Adrenal gland (tissue), 12 donors: ENCODE results near the gene KCNK7. TPM values are rescaled to one million over a fixed set of nuclear protein-coding genes. Genes with fewer than 3 reads are reported as not detected.

Experiments
- DNase-seq, 7 donors: peaks; one replicate each; pipeline ENCODE4 v3.0.0-alpha.2; 2019 to 2020
- H3K27ac ChIP-seq, 5 donors: fragments of 200-600 bp; sonication (generic) in 4 of 5; 1 replicate in 3 of 5; 2 replicates in 2 of 5; pipeline versions ENCODE4 v1.5.1 to v1.8.0; 2016 to 2020; ENCODE audit warnings: mild to moderate bottlenecking in 1 of 5
- H3K27me3 ChIP-seq: fragments of 200-600 bp; 2 replicates; pipeline ENCODE4 v1.8.0; 2021
- H3K36me3 ChIP-seq, 2 donors: fragments of 200-600 bp; replicated peaks in 1 of 2; 1 replicate in 1 of 2; 2 replicates in 1 of 2; pipeline versions ENCODE4 v1.5.1 to v1.8.0; 2018 to 2022
- H3K4me1 ChIP-seq, 2 donors: fragments of 200-600 bp; replicated peaks in 1 of 2; 1 replicate in 1 of 2; 2 replicates in 1 of 2; pipeline versions ENCODE4 v1.5.1 to v1.8.0; 2018 to 2021
- H3K4me3 ChIP-seq, 4 donors: fragments of 200-600 bp; sonication (generic) in 3 of 4; one replicate each; pipeline ENCODE4 v1.5.1; 2016 to 2018
- H3K9me3 ChIP-seq, 3 donors: fragments of 200-600 bp; sonication (generic) in 1 of 3; replicated peaks in 1 of 3; 1 replicate in 2 of 3; 2 replicates in 1 of 3; pipeline versions ENCODE4 v1.5.1 to v1.8.0; 2016 to 2021
- CTCF ChIP-seq, 6 experiments: fragments of 450-650 bp in 4 of 6; fragments of 200-600 bp in 2 of 6; sonication (generic) in 1 of 6; IDR thresholded peaks; 1 replicate in 5 of 6; 2 replicates in 1 of 6; pipeline versions ENCODE4 v1.5.1 to v1.8.0; 2016 to 2021; ENCODE audit warnings: antibody characterized with exemption in 6 of 6, mild to moderate bottlenecking in 2 of 6, moderate library complexity in 1 of 6
- POLR2A ChIP-seq, 2 donors: fragments of 450-650 bp; IDR thresholded peaks; one replicate each; pipeline ENCODE4 v1.6.1; 2017; ENCODE audit warnings: antibody characterized with exemption in 2 of 2, mild to moderate bottlenecking in 2 of 2, moderate library complexity in 1 of 2
- WGBS, 4 donors: extraction: QIAGEN DNeasy Blood & Tissue Kit in 2 of 4; methylation state at CpG; one replicate each; pipeline versions ENCODE4 v1.1.5 to v1.1.7; 2013 to 2017; 5-methylcytosine and 5-hydroxymethylcytosine counted together
- intact Hi-C, 2 donors: fragments of 100-400 bp; cut with DNase I; formaldehyde crosslinking; loops; one replicate each; pipeline versions ENCODE4 v1.14.1 to v1.15.0; 2022 to 2023
- polyA plus RNA-seq, 3 donors: library from polyadenylated mRNA; stranded (reverse); fragments of 200-250 nt in 2 of 3; fragments of 350-450 nt in 1 of 3; fragmentation: Illumina TruSeq in 1 of 3; extraction: RNeasy Lipid Tissue Mini Kit (QIAGEN cat#74804) in 1 of 3; gene quantifications; one replicate each; pipeline ENCODE4 v1.2.3, GENCODE V29; 2013 to 2014
- total RNA-seq, 9 donors: library from RNA; depleted of rRNA in 4 of 9; stranded (reverse); fragments of >200 nt in 4 of 9; fragments of 120-200 nt in 1 of 9; fragmentation: NEBNext Ultra II Directional in 1 of 9; extraction: Animal tissue kit (Norgen Biotek cat#: 25700) in 1 of 9; gene quantifications; one replicate each; pipeline versions ENCODE4 v1.1.0 to v1.2.4, GENCODE V29; 2013 to 2023
- donor health status: healthy with polysubstance abuse.
- donor health status: Bipolar disorder and iron deficiency.
- donor health status: DM: yes; HTN: yes; CAD: no.
- donor health status: DM: no; HTN: no; CAD: no.
- donor health status: DM: no; HTN: no; CAD: no.
- donor health status: DM: yes; HTN: yes; CAD: no.

KCNK7 gene
- total and polyA plus RNA-seq, 12 donors, result 0.06 to 12.5 (median 0.57) TPM; not detected in 5

- TF ChIP-seq CTCF (IDR thresholded peaks at IDR 0.05) (peak; percentile 5 to 61 (median 45)), POLR2A (IDR thresholded peaks at IDR 0.05) (peak; percentile 21 to 57)
- WGBS, 4 donors, result 3 to 9% (median 5%) methylated on average over 18 to 46 of the region's 46 CpGs
- Histone ChIP-seq H3K27ac (peak within 1 kb of the TSS; percentile 65 to 94 (median 82)), H3K27me3 (no peaks in the 10 kb centered on the region), H3K4me1 (peaks cover 26 to 48% of the 10 kb centered on the region in 2 donors), H3K4me3 (peak within 1 kb of the TSS in 3 of 4 donors; percentile 46 to 73 (median 72)), H3K9me3 (no peaks in the 10 kb centered on the region), H3K36me3 (peaks cover 0 to 49% of the 10 kb centered on the region in 2 donors)
- intact Hi-C loops, result no loop called here
- peak; percentile 82 to 90 (median 87) for DNase-seq
These were observed 42.3 kb upstream of the KCNK7 start, which contains the start of gene SIPA1 for GRCh38 chr11:65637794-65638419. Gene SIPA1, plus strand, starts transcription at chr11:65638101. Its CDS starts 2,821 bp downstream, at chr11:65640922.

- Histone ChIP-seq H3K4me3 (no peak overlapping the region), H3K27ac (peak overlapping the region in 2 of 5 donors; percentile 82 to 94), H3K36me3 (peaks cover 0 to 47% of the 10 kb centered on the region in 2 donors), H3K9me3 (no peaks in the 10 kb centered on the region), H3K4me1 (peaks cover 26 to 48% of the 10 kb centered on the region in 2 donors), H3K27me3 (no peaks in the 10 kb centered on the region)
- TF ChIP-seq POLR2A (IDR thresholded peaks at IDR 0.05) (no peak), CTCF (IDR thresholded peaks at IDR 0.05) (no peak)
- intact Hi-C loops, result no loop called here
- 86 to 88% (median 87%) methylated on average over 3 of the region's 3 CpGs for WGBS, 4 donors
- no peak for DNase-seq
These were observed 41.5 kb upstream of the KCNK7 start for GRCh38 chr11:65637032-65637557.

- no peaks in the 10 kb centered on the region for H3K9me3 ChIP-seq
- peaks cover 26 to 43% of the 10 kb centered on the region in 2 donors for H3K4me1 ChIP-seq
- H3K4me3 ChIP-seq, result no peak overlapping the region
- H3K27me3 ChIP-seq, result no peaks in the 10 kb centered on the region
- H3K27ac ChIP-seq, result peak overlapping the region in 2 of 5 donors; percentile 50 to 82
- WGBS, 4 donors, result 82 to 95% (median 92%) methylated on average over 16 to 28 of the region's 28 CpGs
- TF ChIP-seq CTCF (IDR thresholded peaks at IDR 0.05) (no peak), POLR2A (IDR thresholded peaks at IDR 0.05) (no peak)
- intact Hi-C loops, result no loop called here
- peaks cover 0 to 53% of the 10 kb centered on the region in 2 donors for H3K36me3 ChIP-seq
- DNase-seq, result no peak
These were observed 40.8 kb upstream of the KCNK7 start for GRCh38 chr11:65636108-65637031.
